Measurements from ENCODE around the gene ARMH1.

The ARMH1 gene

GRCh38 chr1:44685881-44686280 lies 11.4 kb downstream of the ARMH1 start:
- no peak for DNase-seq (ENCODE audit: low read depth)

GRCh38 chr1:44688760-44689446 lies 14.4 kb downstream of the ARMH1 start:
- DNase-seq (ENCODE audit: low read depth): no peak
- no peak overlapping the region for H3K4me3 ChIP-seq (ENCODE audit: low read length)
- TF ChIP-seq CTCF (conservative IDR thresholded peaks at IDR 0.05; ENCODE audit: low read depth, low read length): no peak

More at GRCh38 chr1:44685881-44686280, 11.4 kb downstream of the ARMH1 start:
- H3K4me3 ChIP-seq (ENCODE audit: low read length): no peak overlapping the region
- no peak for TF ChIP-seq CTCF (conservative IDR thresholded peaks at IDR 0.05; ENCODE audit: low read depth, low read length)

GRCh38 chr1:44689447-44689765 lies 14.9 kb downstream of the ARMH1 start:
- no peak overlapping the region for H3K4me3 ChIP-seq (ENCODE audit: low read length)
- TF ChIP-seq CTCF (conservative IDR thresholded peaks at IDR 0.05; ENCODE audit: low read depth, low read length): no peak
- no peak for DNase-seq (ENCODE audit: low read depth)

- H3K4me3 ChIP-seq (ENCODE audit: low read length): no peak overlapping the region
- no peak for DNase-seq (ENCODE audit: low read depth)
- no peak for TF ChIP-seq CTCF (conservative IDR thresholded peaks at IDR 0.05; ENCODE audit: low read depth, low read length)
Observed at GRCh38 chr1:44693159-44693558, 18.6 kb downstream of the ARMH1 start.

GRCh38 chr1:44693900-44694299 lies 19.4 kb downstream of the ARMH1 start:
- TF ChIP-seq CTCF (conservative IDR thresholded peaks at IDR 0.05; ENCODE audit: low read depth, low read length): no peak
- DNase-seq (ENCODE audit: low read depth): no peak
- no peak overlapping the region for H3K4me3 ChIP-seq (ENCODE audit: low read length)

- no peak for TF ChIP-seq CTCF (conservative IDR thresholded peaks at IDR 0.05; ENCODE audit: low read depth, low read length)
- DNase-seq (ENCODE audit: low read depth): no peak
- no peak overlapping the region for H3K4me3 ChIP-seq (ENCODE audit: low read length)
Observed at GRCh38 chr1:44694863-44695478, 20.5 kb downstream of the ARMH1 start.

- H3K4me3 ChIP-seq (ENCODE audit: low read length): no peak overlapping the region
- no peak for TF ChIP-seq CTCF (conservative IDR thresholded peaks at IDR 0.05; ENCODE audit: low read depth, low read length)
- no peak for DNase-seq (ENCODE audit: low read depth)
Observed at GRCh38 chr1:44695671-44696070, 21.2 kb downstream of the ARMH1 start.

Data from retinal pigment epithelial cell (primary cell).